Keratinocyte (primary cell): ENCODE results near the gene TSC22D2. TPM values are rescaled to one million over a fixed set of nuclear protein-coding genes. Genes with fewer than 3 reads are reported as not detected.

Source experiments
- DNase-seq: peaks from one replicate; pipeline ENCODE4 v3.0.0-alpha.2; 2011; ENCODE audit warnings: low read depth, missing footprints, low spot score
- FAIRE-seq: peaks from 2 replicates; lab custom pipeline; 2011; peaks lifted over from hg19 to GRCh38; lab: Jason Lieb, UNC
- H2AFZ ChIP-seq: 2 replicates; pipeline ENCODE4 v1.6.0; 2012; ENCODE audit warnings: low read length, control low read depth, inconsistent platforms; ENCODE audit not compliant: control insufficient read depth
- H3K27ac ChIP-seq: 2 replicates; pipeline ENCODE4 v1.5.1; 2011; ENCODE audit warnings: low read length; ENCODE audit not compliant: control insufficient read depth, insufficient read depth
- H3K27me3 ChIP-seq: 3 replicates; pipeline ENCODE4 v1.6.0; 2011; ENCODE audit warnings: low read length; ENCODE audit not compliant: control insufficient read depth, insufficient read depth; ENCODE audit errors: extremely low read depth
- H3K36me3 ChIP-seq, 2 experiments: 2 replicates in 1 of 2; 3 replicates in 1 of 2; pipeline ENCODE4 v1.5.1; 2011; ENCODE audit warnings: low read length in 2 of 2, mild to moderate bottlenecking in 1 of 2; ENCODE audit not compliant: control insufficient read depth in 2 of 2, insufficient read depth in 2 of 2; ENCODE audit errors: extremely low read depth in 1 of 2
- H3K4me1 ChIP-seq: 3 replicates; pipeline ENCODE4 v1.5.1; 2011; ENCODE audit warnings: low read length; ENCODE audit not compliant: control insufficient read depth, insufficient read depth; ENCODE audit errors: extremely low read depth
- H3K4me2 ChIP-seq: 3 replicates; pipeline ENCODE4 v1.6.0; 2011; ENCODE audit warnings: low read depth, low read length; ENCODE audit not compliant: control insufficient read depth, insufficient read depth; ENCODE audit errors: extremely low read depth
- H3K4me3 ChIP-seq, 3 experiments: fragments of 200-600 bp in 1 of 3; sonication (generic) in 1 of 3; 2 replicates in 2 of 3; 3 replicates in 1 of 3; pipeline ENCODE4 v1.5.1; 2011 to 2016; ENCODE audit warnings: low read length in 3 of 3, mild to moderate bottlenecking in 3 of 3, control low read depth in 2 of 3, inconsistent platforms in 1 of 3, low read depth in 1 of 3, mixed read lengths in 1 of 3, mixed run types in 1 of 3, moderate library complexity in 1 of 3; ENCODE audit not compliant: control insufficient read depth in 2 of 3, insufficient read depth in 2 of 3; ENCODE audit errors: extremely low read depth in 1 of 3
- H3K79me2 ChIP-seq: 2 replicates; pipeline ENCODE4 v1.6.0; 2012; ENCODE audit warnings: low read length; ENCODE audit not compliant: control insufficient read depth, insufficient read depth
- H3K9ac ChIP-seq: 3 replicates; pipeline ENCODE4 v1.6.0; 2011; ENCODE audit warnings: low read length; ENCODE audit not compliant: control insufficient read depth, insufficient read depth; ENCODE audit errors: extremely low read depth
- H3K9me1 ChIP-seq: 3 replicates; pipeline ENCODE4 v1.6.0; 2011; ENCODE audit warnings: low read length; ENCODE audit not compliant: control insufficient read depth, insufficient read depth; ENCODE audit errors: extremely low read depth
- H3K9me3 ChIP-seq: 2 replicates; pipeline ENCODE4 v1.5.1; 2012; ENCODE audit warnings: low read depth, low read length; ENCODE audit not compliant: control insufficient read depth
- H4K20me1 ChIP-seq: 3 replicates; pipeline ENCODE4 v1.6.0; 2011; ENCODE audit warnings: low read length; ENCODE audit not compliant: control insufficient read depth, insufficient read depth; ENCODE audit errors: extremely low read depth
- EZH2 ChIP-seq: IDR thresholded peaks from one replicate; pipeline ENCODE4 v1.6.1; 2012; ENCODE audit warnings: inconsistent platforms, mild to moderate bottlenecking, low read length, moderate library complexity
- dilution Hi-C: fragments of 300-500 bp; cut with MboI; formaldehyde crosslinking; loops from one replicate; pipeline ENCODE4 v1.7.0; 2020; ENCODE audit warnings: low sequenced_read_pairs; ENCODE audit not compliant: extremely low pct_ligation_motif_present
- polyA plus RNA-seq, 5 experiments: library from polyadenylated mRNA; depleted of rRNA in 3 of 5; stranded (reverse) in 3 of 5; stranded (forward) in 1 of 5; unstranded in 1 of 5; fragments of >200 nt; gene quantifications; 1 replicate in 1 of 5; 2 replicates in 3 of 5; 3 replicates in 1 of 5; pipeline versions ENCODE4 v1.2.1 to v1.2.3, GENCODE V29; 2011 to 2012; ENCODE audit warnings: missing spikeins in 2 of 5, low read depth in 1 of 5, low replicate concordance in 1 of 5
- TF ChIP-seq, protein P1 (sequence below), 3 experiments: IDR thresholded peaks in 1 of 3; conservative IDR thresholded peaks in 1 of 3; optimal IDR thresholded peaks in 1 of 3; 2 replicates in 2 of 3; 3 replicates in 1 of 3; pipeline versions ENCODE3 to v1.5.1; 2011; ENCODE audit warnings: low read length in 3 of 3, mild to moderate bottlenecking in 3 of 3, moderate library complexity in 2 of 3, control low read depth in 1 of 3, inconsistent platforms in 1 of 3; ENCODE audit not compliant: insufficient read depth in 2 of 3; ENCODE audit errors: extremely low read depth in 1 of 3

Gene TSC22D2
- polyA plus RNA-seq, 1 donor (not counting 4 experiments of a cell fraction or from before 2014, with no cell fraction given): 22.3 TPM

DNA sequence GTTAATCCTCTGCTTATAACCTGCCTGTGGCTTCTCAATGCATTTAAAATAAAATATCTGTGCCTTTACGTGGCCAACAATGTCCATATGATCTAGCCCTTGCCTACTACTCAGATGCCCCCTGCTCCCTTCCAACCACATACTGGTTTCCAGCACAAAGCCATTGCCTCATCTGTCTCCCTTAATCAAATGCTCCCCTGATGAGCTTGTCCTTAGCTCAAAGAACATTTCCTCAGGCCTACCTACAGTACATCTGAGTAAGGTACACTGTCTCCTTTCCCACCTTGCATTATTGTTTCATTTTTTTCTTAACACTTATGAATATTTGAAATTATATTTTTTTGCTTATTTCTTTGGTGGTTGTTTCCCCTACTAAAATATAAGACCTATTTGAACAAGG is 5.9 kb upstream of the TSC22D2 start:
- FAIRE-seq: no peak
- H3K27ac ChIP-seq: no peak overlapping the region
- H2AFZ ChIP-seq: no peak overlapping the region
- H3K79me2 ChIP-seq: peaks cover 2% of the 10 kb centered on the region
- peaks cover 10% of the 10 kb centered on the region for H3K4me1 ChIP-seq
- H4K20me1 ChIP-seq: no peaks in the 10 kb centered on the region
- H3K4me3 ChIP-seq: no peak overlapping the region
- no peak overlapping the region for H3K4me2 ChIP-seq
- no peaks in the 10 kb centered on the region for H3K9me1 ChIP-seq
- no peaks in the 10 kb centered on the region for H3K9me3 ChIP-seq
- no peaks in the 10 kb centered on the region for H3K36me3 ChIP-seq
- dilution Hi-C loops: loop anchor here (25.0 kb wide), 1 partner anchor 165 kb away; no protein-coding TSS in a partner anchor
- no peak for TF ChIP-seq EZH2
- TF ChIP-seq, protein P1, sequence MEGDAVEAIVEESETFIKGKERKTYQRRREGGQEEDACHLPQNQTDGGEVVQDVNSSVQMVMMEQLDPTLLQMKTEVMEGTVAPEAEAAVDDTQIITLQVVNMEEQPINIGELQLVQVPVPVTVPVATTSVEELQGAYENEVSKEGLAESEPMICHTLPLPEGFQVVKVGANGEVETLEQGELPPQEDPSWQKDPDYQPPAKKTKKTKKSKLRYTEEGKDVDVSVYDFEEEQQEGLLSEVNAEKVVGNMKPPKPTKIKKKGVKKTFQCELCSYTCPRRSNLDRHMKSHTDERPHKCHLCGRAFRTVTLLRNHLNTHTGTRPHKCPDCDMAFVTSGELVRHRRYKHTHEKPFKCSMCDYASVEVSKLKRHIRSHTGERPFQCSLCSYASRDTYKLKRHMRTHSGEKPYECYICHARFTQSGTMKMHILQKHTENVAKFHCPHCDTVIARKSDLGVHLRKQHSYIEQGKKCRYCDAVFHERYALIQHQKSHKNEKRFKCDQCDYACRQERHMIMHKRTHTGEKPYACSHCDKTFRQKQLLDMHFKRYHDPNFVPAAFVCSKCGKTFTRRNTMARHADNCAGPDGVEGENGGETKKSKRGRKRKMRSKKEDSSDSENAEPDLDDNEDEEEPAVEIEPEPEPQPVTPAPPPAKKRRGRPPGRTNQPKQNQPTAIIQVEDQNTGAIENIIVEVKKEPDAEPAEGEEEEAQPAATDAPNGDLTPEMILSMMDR (optimal IDR thresholded peaks at IDR 0.05 in 1 of 3, IDR thresholded peaks at IDR 0.05 in 1 of 3, conservative IDR thresholded peaks at IDR 0.05 in 1 of 3; ENCODE audit: extremely low read depth in 1 of 3, insufficient read depth in 2 of 3, low read length in 3 of 3): no peak
- H3K9ac ChIP-seq: no peak overlapping the region
- no peaks in the 10 kb centered on the region for H3K27me3 ChIP-seq
- DNase-seq: no peak

DNA sequence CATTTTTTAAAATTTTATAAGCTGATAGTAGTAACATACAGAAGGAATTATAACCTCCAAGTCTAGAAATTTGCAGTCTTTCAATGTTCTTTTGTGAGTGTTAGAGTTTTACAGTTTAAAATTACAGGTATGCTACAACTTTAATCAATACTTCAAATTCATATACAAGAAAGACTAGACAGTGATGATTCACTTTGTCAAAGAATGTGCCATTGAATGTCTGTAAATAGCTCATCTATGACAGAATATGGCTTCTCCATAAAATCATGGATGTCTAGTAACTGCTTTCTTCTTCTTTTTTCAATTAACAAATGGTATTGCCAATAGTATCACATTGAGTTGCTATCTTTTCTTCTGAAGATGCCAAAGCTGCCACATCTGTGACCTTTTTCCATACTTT is 4.1 kb upstream of the TSC22D2 start:
- no peaks in the 10 kb centered on the region for H3K36me3 ChIP-seq
- no peak overlapping the region for H3K27ac ChIP-seq
- no peak for FAIRE-seq
- no peak for DNase-seq
- dilution Hi-C loops: loop anchor here (25.0 kb wide), 1 partner anchor 167 kb away; no protein-coding TSS in a partner anchor
- H3K79me2 ChIP-seq: peaks cover 3% of the 10 kb centered on the region
- H2AFZ ChIP-seq: no peak overlapping the region
- H3K9ac ChIP-seq: no peak overlapping the region
- H3K4me3 ChIP-seq: no peak overlapping the region
- H3K4me2 ChIP-seq: no peak overlapping the region
- no peaks in the 10 kb centered on the region for H4K20me1 ChIP-seq
- H3K9me3 ChIP-seq: no peaks in the 10 kb centered on the region
- peaks cover 13% of the 10 kb centered on the region for H3K4me1 ChIP-seq
- H3K9me1 ChIP-seq: no peaks in the 10 kb centered on the region
- TF ChIP-seq, protein P1 (optimal IDR thresholded peaks at IDR 0.05 in 1 of 3, IDR thresholded peaks at IDR 0.05 in 1 of 3, conservative IDR thresholded peaks at IDR 0.05 in 1 of 3; ENCODE audit: extremely low read depth in 1 of 3, insufficient read depth in 2 of 3, low read length in 3 of 3): no peak
- TF ChIP-seq EZH2: no peak
- no peaks in the 10 kb centered on the region for H3K27me3 ChIP-seq
